Naive thymus-derived CD4-positive, alpha-beta T cell (primary cell): Measurements from ENCODE around the gene PCDHGB1. TPM values are rescaled to one million over a fixed set of nuclear protein-coding genes. Genes with fewer than 3 reads are reported as not detected.
A peak's percentile ranks its signal among the peaks of the same experiment; 100 is the strongest.
"Not testable (repeated sequence)": the region's sequence is repeated elsewhere in the genome, so short reads cannot be mapped to it uniquely, and the experiment has no call there.

ENCODE experiments used
- ATAC-seq: fragments of 150-1000 bp; cut with Tn5 transposase; 2 replicates; pipeline ENCODE4 v1.10.0; 2021; ENCODE audit warnings: mild to moderate bottlenecking, moderate library complexity
- CTCF ChIA-PET: fragments of 350-600 bp; sonication (Branson Sonifier 250); formaldehyde crosslinking; loops from one replicate; lab custom pipeline; 2021; ENCODE audit warnings: antibody characterized with exemption; lab: Charles Lee
- POLR2A ChIA-PET: fragments of 350-600 bp; sonication (Branson Sonifier 250); formaldehyde crosslinking; loops from one replicate; lab custom pipeline; 2021; ENCODE audit warnings: antibody characterized with exemption, inconsistent platforms; lab: Charles Lee
- DNase-seq, 9 donors: peaks; one replicate each; pipeline versions ENCODE4 v3.0.0 to v3.0.0-alpha.2; 2020 to 2022; ENCODE audit warnings: mixed read lengths in 1 of 9
- H3K27ac ChIP-seq: one replicate; pipeline ENCODE4 v1.7.0; 2013; ENCODE audit warnings: mild to moderate bottlenecking, low read depth, low read length, moderate library complexity
- H3K27me3 ChIP-seq, 2 donors: one replicate each; pipeline ENCODE4 v1.7.0; 2013; ENCODE audit warnings: low read length in 2 of 2, mild to moderate bottlenecking in 2 of 2, moderate library complexity in 2 of 2; ENCODE audit not compliant: control insufficient read depth in 2 of 2, insufficient read depth in 2 of 2
- H3K36me3 ChIP-seq, 3 experiments: 1 replicate in 2 of 3; 2 replicates in 1 of 3; pipeline ENCODE4 v1.7.0; 2013; ENCODE audit warnings: low read length in 3 of 3, mild to moderate bottlenecking in 3 of 3, moderate library complexity in 1 of 3; ENCODE audit not compliant: insufficient read depth in 3 of 3, control insufficient read depth in 2 of 3
- H3K4me1 ChIP-seq, 2 donors: one replicate each; pipeline ENCODE4 v1.7.0; 2013; ENCODE audit warnings: low read length in 2 of 2, mild to moderate bottlenecking in 2 of 2, moderate library complexity in 1 of 2; ENCODE audit not compliant: control insufficient read depth in 2 of 2, insufficient read depth in 2 of 2
- H3K4me3 ChIP-seq: 2 replicates; pipeline ENCODE4 v1.7.0; 2013; ENCODE audit warnings: mild to moderate bottlenecking, low read length
- H3K9me3 ChIP-seq, 3 experiments: 1 replicate in 2 of 3; 2 replicates in 1 of 3; pipeline ENCODE4 v1.7.0; 2013; ENCODE audit warnings: low read length in 3 of 3; ENCODE audit not compliant: control insufficient read depth in 2 of 3
- H3K27ac Mint-ChIP-seq, 9 donors: one replicate each; pipeline ENCODE4 v1.8.0; 2020 to 2022; ENCODE audit warnings: mixed read lengths in 9 of 9, mild to moderate bottlenecking in 8 of 9, moderate library complexity in 5 of 9, inconsistent platforms in 2 of 9
- H3K27me3 Mint-ChIP-seq, 5 donors: one replicate each; pipeline ENCODE4 v1.8.0; 2021 to 2022; ENCODE audit warnings: mixed read lengths in 5 of 5, mild to moderate bottlenecking in 1 of 5
- H3K36me3 Mint-ChIP-seq, 5 donors: one replicate each; pipeline ENCODE4 v1.8.0; 2020 to 2022; ENCODE audit warnings: mixed read lengths in 5 of 5, mild to moderate bottlenecking in 3 of 5, inconsistent platforms in 1 of 5
- H3K4me1 Mint-ChIP-seq, 7 donors: one replicate each; pipeline ENCODE4 v1.8.0; 2020 to 2022; ENCODE audit warnings: mixed read lengths in 7 of 7, mild to moderate bottlenecking in 3 of 7, inconsistent platforms in 1 of 7
- H3K4me3 Mint-ChIP-seq, 10 donors: one replicate each; pipeline ENCODE4 v1.8.0; 2020 to 2022; ENCODE audit warnings: mild to moderate bottlenecking in 10 of 10, mixed read lengths in 10 of 10, moderate library complexity in 6 of 10, inconsistent platforms in 2 of 10
- H3K9me3 Mint-ChIP-seq, 11 donors: one replicate each; pipeline ENCODE4 v1.8.0; 2020 to 2022; ENCODE audit warnings: mixed read lengths in 11 of 11, mild to moderate bottlenecking in 4 of 11, inconsistent platforms in 1 of 11, moderate library complexity in 1 of 11
- intact Hi-C, 2 donors: fragments of 100-400 bp; cut with micrococcal nuclease; formaldehyde crosslinking; loops; one replicate each; pipeline ENCODE4 v1.15.1; 2023
- polyA plus RNA-seq, 2 donors: library from polyadenylated mRNA; unstranded; fragments of 300-500 nt; fragmentation: Illumina TruSeq; gene quantifications; one replicate each; pipeline ENCODE4 v1.2.3, GENCODE V29; 2021
- total RNA-seq, 6 experiments: library from RNA in 5 of 6; stranded (reverse) in 5 of 6; gene quantifications; 1 replicate in 5 of 6; 2 replicates in 1 of 6; pipeline ENCODE4 v1.2.3 and lab custom pipeline; 2021 to 2026

PCDHGB1 gene
- total and polyA plus RNA-seq, 7 experiments from 2014 or later = 0.24 TPM; not detected in 6

DNA sequence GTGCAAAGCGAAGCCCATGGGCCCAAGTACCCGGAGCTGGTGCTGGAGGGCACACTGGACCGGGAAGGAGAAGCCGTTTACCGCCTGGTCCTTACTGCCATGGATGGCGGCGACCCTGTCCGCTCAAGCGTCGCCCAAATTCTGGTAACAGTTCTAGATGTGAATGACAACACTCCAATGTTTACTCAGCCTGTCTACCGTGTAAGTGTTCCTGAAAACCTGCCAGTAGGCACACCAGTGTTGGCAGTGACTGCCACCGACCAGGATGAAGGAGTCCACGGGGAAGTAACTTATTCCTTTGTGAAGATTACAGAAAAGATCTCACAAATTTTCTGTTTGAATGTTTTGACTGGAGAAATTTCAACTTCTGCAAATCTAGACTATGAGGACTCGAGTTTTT is 24.7 kb downstream of the PCDHGB1 start:
- Mint-ChIP-seq H3K9me3 (peaks cover 8 to 93% (median 50%) of the 10 kb centered on the region in 11 donors), H3K4me3 (no peak overlapping the region), H3K27ac (no peak overlapping the region), H3K36me3 (peaks cover 2 to 22% (median 12%) of the 10 kb centered on the region in 5 donors), H3K27me3 (peaks cover 24 to 82% (median 71%) of the 10 kb centered on the region in 5 donors), H3K4me1 (peaks cover 2 to 8% (median 6%) of the 10 kb centered on the region in 7 donors)
- Histone ChIP-seq H3K9me3 (peaks cover 0 to 50% (median 0%) of the 10 kb centered on the region in 3 experiments), H3K27me3 (no peaks in the 10 kb centered on the region), H3K4me1 (no peaks in the 10 kb centered on the region), H3K4me3 (no peak overlapping the region), H3K27ac (no peak overlapping the region), H3K36me3 (no peaks in the 10 kb centered on the region)
- ChIA-PET POLR2A (no interaction called here), CTCF (no interaction called here)
- DNase-seq (no peak), ATAC-seq (no peak)
- intact Hi-C loops = no loop called here

DNA sequence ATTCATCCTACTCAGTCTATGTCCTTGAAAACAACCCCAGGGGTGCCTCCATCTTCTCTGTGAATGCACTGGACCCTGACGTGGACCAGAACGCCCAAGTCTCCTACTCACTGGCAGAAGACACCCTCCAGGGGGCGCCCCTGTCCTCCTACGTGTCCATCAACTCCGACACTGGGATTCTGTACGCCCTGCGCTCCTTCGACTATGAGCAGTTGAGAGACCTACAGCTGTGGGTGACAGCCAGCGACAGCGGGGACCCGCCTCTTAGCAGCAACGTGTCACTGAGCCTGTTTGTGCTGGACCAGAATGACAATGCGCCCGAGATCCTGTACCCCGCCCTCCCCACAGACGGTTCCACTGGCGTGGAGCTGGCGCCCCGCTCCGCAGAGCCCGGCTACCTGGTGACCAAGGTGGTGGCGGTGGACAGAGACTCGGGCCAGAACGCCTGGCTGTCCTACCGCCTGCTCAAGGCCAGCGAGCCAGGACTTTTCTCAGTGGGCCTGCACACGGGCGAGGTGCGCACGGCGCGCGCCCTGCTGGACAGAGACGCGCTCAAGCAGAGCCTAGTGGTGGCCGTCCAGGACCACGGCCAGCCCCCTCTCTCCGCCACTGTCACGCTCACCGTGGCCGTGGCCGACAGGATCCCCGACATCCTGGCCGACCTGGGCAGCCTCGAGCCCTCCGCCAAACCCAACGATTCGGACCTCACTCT is 25.7 kb downstream of the PCDHGB1 start:
- POLR2A ChIA-PET = not testable (repeated sequence)

GRCh38 chr5:141382469-141383294 is 32.8 kb downstream of the PCDHGB1 start, which contains the start of gene PCDHGA7:
Gene PCDHGA7 (plus strand): TSS chr5:141382742. CDS start chr5:141382900, 158 bp downstream.
- Mint-ChIP-seq H3K27ac (peak within 1 kb of the TSS in 1 of 9 donors; percentile 14), H3K27me3 (peaks cover 36 to 85% (median 79%) of the 10 kb centered on the region in 5 donors), H3K4me3 (peak within 1 kb of the TSS; percentile 46 to 83 (median 70)), H3K9me3 (peaks cover 0 to 87% (median 41%) of the 10 kb centered on the region in 11 donors), H3K36me3 (peaks cover 0 to 17% (median 10%) of the 10 kb centered on the region in 5 donors), H3K4me1 (peaks cover 0 to 4% (median 0%) of the 10 kb centered on the region in 7 donors)
- no peaks in the 10 kb centered on the region for H3K4me1 ChIP-seq
- H3K36me3 ChIP-seq = no peaks in the 10 kb centered on the region
- no peak for DNase-seq
- H3K9me3 ChIP-seq = peaks cover 0 to 30% (median 0%) of the 10 kb centered on the region in 3 experiments
- no peak within 1 kb of the TSS for H3K4me3 ChIP-seq
- peak; percentile 36 for ATAC-seq
- intact Hi-C loops = no loop called here
- POLR2A ChIA-PET = no interaction called here
- no peak within 1 kb of the TSS for H3K27ac ChIP-seq
- CTCF ChIA-PET = no interaction called here
- peaks cover 0 to 18% of the 10 kb centered on the region in 2 donors for H3K27me3 ChIP-seq

More for the DNA sequence above, 25.7 kb downstream of the PCDHGB1 start:
- ATAC-seq, DNase-seq, H3K4me1 ChIP-seq, H3K27ac ChIP-seq, H3K4me1 Mint-ChIP-seq, H3K27me3 ChIP-seq, intact Hi-C loops, H3K4me3 ChIP-seq, CTCF ChIA-PET, H3K36me3 ChIP-seq, H3K27ac Mint-ChIP-seq, H3K4me3 Mint-ChIP-seq: not testable (repeated sequence)
- peaks cover 19 to 79% (median 69%) of the 10 kb centered on the region in 5 donors for H3K27me3 Mint-ChIP-seq
- H3K36me3 Mint-ChIP-seq = peaks cover 2 to 22% (median 10%) of the 10 kb centered on the region in 5 donors
- peaks cover 0 to 46% (median 0%) of the 10 kb centered on the region in 3 experiments for H3K9me3 ChIP-seq
- peaks cover 8 to 91% (median 47%) of the 10 kb centered on the region in 11 donors for H3K9me3 Mint-ChIP-seq

GRCh38 chr5:141383345-141383744 is 33.4 kb downstream of the PCDHGB1 start:
- ChIA-PET CTCF (no interaction called here), POLR2A (no interaction called here)
- ATAC-seq = no peak
- H3K36me3 Mint-ChIP-seq = peaks cover 0 to 19% (median 10%) of the 10 kb centered on the region in 5 donors
- Histone ChIP-seq H3K9me3 (peaks cover 0 to 31% (median 0%) of the 10 kb centered on the region in 3 experiments), H3K36me3 (no peaks in the 10 kb centered on the region), H3K4me1 (no peaks in the 10 kb centered on the region), H3K27me3 (peaks cover 0 to 18% of the 10 kb centered on the region in 2 donors), H3K27ac (no peak overlapping the region), H3K4me3 (no peak overlapping the region)
- H3K4me1 Mint-ChIP-seq = peaks cover 0 to 4% (median 0%) of the 10 kb centered on the region in 7 donors
- H3K9me3 Mint-ChIP-seq = peaks cover 0 to 85% (median 44%) of the 10 kb centered on the region in 11 donors
- H3K27ac Mint-ChIP-seq = no peak overlapping the region
- peak overlapping the region in 2 of 10 donors; percentile 2 to 64 for H3K4me3 Mint-ChIP-seq
- intact Hi-C loops = no loop called here
- no peak for DNase-seq
- peaks cover 38 to 86% (median 81%) of the 10 kb centered on the region in 5 donors for H3K27me3 Mint-ChIP-seq

- POLR2A ChIA-PET = no interaction called here
- Histone ChIP-seq H3K4me3 (no peak overlapping the region), H3K9me3 (peaks cover 0 to 42% (median 0%) of the 10 kb centered on the region in 3 experiments), H3K4me1 (no peaks in the 10 kb centered on the region), H3K27ac (no peak overlapping the region), H3K36me3 (no peaks in the 10 kb centered on the region), H3K27me3 (peaks cover 0 to 18% of the 10 kb centered on the region in 2 donors)
- H3K27me3 Mint-ChIP-seq = peaks cover 41 to 86% (median 81%) of the 10 kb centered on the region in 5 donors
- H3K9me3 Mint-ChIP-seq = peaks cover 0 to 86% (median 55%) of the 10 kb centered on the region in 11 donors
- peaks cover 0 to 4% (median 0%) of the 10 kb centered on the region in 7 donors for H3K4me1 Mint-ChIP-seq
- no peak overlapping the region for H3K27ac Mint-ChIP-seq
- no peak for DNase-seq
- H3K36me3 Mint-ChIP-seq = peaks cover 0 to 27% (median 10%) of the 10 kb centered on the region in 5 donors
- intact Hi-C loops = no loop called here
- ATAC-seq = no peak
- CTCF ChIA-PET = interaction anchor here (0.6 kb wide), 1 partner anchor 21 kb away, joined by 8 read pairs; no protein-coding TSS in a partner anchor
- H3K4me3 Mint-ChIP-seq = no peak overlapping the region
Observed at GRCh38 chr5:141384471-141385267, 34.8 kb downstream of the PCDHGB1 start.
